ENCODE data around the gene KEAP1.

DNA sequence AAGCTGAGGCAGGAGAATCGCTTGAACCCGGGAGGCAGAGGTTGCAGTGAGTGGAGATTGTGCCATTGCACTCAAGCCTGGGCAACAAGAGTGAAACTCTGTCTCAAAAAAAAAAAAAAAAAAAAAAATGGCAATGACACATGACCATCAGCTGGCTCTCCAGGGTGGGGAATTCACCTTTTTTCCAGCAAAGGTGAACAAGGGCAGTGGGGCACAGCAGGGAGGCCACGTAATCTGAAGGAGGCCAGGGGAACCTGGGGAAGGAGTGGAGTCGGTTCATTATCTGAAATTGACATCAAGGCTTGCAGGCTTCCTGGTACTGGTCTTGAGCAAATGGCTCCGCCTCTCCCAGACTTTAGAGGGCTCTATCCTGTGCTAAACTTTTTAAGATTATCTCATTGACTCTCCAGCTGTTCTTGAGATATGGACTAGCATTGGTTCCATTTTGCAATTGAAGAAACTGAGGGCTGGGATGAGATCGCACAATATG, 28.1 kb downstream of the KEAP1 start:
- TF ChIP-seq, protein P1, sequence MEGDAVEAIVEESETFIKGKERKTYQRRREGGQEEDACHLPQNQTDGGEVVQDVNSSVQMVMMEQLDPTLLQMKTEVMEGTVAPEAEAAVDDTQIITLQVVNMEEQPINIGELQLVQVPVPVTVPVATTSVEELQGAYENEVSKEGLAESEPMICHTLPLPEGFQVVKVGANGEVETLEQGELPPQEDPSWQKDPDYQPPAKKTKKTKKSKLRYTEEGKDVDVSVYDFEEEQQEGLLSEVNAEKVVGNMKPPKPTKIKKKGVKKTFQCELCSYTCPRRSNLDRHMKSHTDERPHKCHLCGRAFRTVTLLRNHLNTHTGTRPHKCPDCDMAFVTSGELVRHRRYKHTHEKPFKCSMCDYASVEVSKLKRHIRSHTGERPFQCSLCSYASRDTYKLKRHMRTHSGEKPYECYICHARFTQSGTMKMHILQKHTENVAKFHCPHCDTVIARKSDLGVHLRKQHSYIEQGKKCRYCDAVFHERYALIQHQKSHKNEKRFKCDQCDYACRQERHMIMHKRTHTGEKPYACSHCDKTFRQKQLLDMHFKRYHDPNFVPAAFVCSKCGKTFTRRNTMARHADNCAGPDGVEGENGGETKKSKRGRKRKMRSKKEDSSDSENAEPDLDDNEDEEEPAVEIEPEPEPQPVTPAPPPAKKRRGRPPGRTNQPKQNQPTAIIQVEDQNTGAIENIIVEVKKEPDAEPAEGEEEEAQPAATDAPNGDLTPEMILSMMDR (conservative IDR thresholded peaks at IDR 0.05; ENCODE audit: low read length), result no peak
- no peak for TF ChIP-seq EZH2phosphoT487 (IDR thresholded peaks at IDR 0.05; ENCODE audit: borderline replicate concordance, low read depth, low read length)
